ENCODE results near the gene ASCL1.

ASCL1 gene

DNA sequence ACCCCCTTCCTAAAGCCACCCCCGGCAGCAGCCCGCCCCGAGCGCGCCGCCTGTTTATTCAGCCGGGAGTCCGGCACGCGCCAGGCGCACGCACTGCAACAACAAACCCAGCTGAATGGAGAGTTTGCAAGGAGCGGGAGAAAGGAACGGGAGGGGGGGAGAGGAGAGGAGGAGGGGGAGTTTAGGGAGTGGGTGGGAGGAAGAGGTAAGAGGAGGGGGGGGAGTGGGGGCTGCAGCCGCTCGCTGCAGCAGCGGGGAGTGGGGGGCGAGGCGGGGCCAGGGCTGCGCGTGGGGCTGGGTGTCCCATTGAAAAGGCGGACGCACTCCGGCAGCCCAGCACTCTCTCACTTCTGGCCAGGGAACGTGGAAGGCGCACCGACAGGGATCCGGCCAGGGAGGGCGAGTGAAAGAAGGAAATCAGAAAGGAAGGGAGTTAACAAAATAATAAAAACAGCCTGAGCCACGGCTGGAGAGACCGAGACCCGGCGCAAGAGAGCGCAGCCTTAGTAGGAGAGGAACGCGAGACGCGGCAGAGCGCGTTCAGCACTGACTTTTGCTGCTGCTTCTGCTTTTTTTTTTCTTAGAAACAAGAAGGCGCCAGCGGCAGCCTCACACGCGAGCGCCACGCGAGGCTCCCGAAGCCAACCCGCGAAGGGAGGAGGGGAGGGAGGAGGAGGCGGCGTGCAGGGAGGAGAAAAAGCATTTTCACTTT is at the start of gene ASCL1:
Gene ASCL1, plus strand, starts transcription at position 336 of the 712 bp plus-strand sequence. CDS start 571 bp downstream, outside the sequence.
- no peak for DNase-seq

DNA sequence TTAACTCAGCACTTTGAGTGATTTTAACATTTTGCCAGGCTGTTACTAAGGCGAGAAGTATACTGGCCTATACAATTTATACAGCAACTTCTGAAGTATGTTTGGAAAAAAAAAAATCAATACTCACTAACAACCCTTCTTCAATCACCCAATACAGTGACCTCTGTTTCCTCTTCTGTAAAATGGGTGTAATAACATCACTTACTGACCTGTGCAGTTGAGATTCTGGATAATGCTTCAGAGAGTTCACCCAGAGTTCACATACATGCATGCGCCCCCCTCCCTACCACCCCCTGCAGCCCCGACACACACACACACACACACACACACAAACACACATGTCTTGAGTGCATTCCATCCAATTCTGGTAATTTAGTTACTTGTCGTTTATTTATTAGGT is 49.6 kb upstream of the ASCL1 start:
- no peak for DNase-seq

DNA sequence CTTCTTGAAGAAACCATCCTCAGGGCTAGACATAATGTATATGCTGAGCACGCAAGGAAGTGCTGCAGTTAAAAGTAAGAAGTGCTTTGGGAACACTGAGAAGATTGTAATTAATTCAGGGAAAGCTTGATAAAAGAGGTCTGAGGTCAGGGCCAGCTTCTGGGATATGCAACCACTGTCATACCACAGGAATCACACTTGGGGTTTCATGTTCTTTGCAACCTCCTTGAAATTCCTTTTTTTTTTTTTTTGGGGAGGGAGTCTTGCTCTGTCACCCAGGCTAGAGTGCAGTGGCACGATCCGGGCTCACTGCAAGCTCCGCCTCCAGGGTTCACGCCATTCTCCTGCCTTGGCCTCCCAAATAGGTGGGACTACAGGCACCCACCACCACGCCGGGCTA is 47.3 kb upstream of the ASCL1 start:
- no peak for DNase-seq

DNA sequence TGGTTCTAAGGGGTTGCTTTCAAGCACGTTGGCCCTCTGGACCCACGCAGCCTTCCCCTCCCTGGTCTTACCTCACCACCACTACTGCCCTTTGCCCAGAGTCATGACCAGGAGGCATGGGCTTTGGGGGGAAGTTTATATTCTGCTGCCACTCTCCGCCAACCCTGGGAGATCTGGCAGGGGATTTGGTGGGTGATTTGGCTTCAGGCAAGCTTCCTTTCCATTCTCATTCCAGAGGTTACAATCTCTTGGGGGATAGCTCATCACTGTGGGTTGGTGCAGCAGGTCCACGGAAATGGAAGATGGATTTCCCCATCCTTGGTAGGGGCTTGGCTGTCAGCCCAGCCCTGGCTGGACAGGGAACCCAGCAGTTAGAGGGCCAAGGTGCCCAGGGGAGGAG is 46.7 kb upstream of the ASCL1 start:
- DNase-seq = no peak

DNA sequence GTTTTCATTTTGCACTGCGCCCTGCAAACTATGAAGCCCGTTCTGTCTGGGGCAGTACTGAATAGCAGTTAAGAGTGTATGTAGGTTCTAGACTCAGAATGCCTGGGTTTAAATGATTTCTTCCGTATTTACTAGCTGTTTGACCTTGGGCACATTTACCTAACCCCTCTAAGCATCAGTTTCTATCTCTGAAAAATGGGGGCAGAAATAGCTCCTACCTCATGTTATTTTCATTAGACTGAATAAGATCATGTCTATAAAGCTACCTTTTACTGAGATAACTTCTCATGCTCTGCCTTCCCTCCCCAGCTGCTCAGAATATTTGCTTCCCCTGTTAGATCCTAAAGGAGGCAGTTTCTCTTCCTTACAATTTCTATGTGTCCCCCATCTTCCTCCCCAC is 46.2 kb upstream of the ASCL1 start:
- no peak for DNase-seq

DNA sequence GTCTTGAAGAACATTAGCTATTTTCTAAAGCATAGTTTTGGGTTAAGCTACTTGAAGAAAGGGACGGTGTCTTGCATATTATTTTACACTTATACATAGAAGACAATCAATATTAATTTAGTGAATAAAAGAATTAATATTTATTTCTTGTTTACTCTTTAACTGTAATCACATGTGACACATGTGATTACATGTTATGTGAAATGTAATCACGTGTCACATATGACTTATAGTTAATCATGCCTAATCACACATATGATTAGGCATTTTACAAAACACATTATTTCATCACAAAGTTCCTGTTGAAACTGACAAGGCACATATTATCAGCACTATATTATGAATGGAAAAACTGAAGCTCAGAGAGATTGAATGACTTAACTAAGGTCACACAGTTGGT is 45.2 kb upstream of the ASCL1 start:
- DNase-seq = no peak

DNA sequence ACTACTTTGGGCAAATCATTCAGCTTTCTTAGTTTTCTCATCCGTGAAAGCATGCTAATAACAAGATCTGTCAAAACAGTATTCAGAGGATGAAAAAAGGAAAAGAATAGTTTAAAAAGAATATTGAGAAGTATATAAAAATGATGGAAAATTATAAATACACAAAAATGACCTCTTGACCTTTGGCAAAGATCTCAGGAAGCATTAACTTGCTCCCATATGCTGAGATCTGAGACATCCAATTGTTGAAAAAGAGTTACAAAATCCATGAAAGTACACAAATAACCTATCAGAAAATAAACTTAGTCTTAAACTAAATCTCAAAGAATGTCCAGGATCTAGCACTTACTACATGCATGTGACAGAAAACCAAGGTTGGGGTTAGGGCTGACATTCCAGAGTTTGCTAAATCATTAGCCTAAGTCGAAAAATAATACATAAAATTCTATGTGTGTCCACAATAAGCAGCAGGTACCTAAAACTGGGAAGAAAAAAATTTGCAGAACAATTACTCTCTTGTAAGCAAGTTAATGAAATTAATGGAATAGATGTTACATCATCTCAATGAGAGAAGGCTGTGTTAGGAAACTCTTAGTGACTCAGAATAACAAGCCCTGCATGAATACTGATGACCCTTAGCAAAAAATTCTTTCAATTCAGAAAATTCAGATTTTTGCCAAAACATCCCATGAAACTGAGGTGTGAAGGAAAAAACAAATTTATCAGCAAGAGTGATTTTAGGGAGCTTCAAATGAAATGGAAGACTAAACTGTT is 43.8 kb upstream of the ASCL1 start:
- DNase-seq = no peak

DNA sequence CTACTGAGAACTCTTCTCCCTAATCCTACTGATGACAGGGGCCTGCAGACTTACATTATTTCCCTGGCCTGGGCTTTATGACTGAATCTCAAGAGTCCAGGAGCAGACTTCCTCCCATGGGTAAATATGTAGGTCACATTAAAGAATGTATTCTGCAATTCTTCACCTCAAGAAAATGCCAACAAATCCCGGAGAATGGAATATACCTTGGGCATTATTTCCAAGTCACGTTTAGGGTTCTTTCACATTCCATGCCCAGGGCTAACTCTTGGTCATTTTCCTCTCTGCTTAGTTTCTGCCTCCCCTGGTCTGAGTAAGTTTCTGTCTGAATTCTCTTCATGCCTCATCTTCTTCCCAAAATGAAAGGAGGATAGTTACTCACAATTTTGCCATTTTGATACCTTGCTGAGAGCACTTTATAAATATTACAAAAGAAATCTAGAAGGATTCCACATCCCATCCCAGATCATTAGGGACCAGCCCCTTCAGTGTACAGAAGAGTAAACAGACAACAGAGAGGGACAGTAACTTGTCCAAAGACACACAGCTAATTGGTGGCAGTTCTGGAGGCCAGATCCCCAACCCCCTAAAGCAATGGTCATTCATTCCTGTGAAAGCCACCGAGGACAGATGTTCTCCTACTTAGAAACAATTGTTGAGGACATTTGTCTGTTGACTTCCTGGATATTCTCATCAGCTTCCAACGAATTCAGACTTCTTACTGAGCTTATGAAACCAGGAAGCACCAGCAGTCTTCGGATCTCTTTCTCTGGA is 41.0 kb upstream of the ASCL1 start:
- no peak for DNase-seq

DNA sequence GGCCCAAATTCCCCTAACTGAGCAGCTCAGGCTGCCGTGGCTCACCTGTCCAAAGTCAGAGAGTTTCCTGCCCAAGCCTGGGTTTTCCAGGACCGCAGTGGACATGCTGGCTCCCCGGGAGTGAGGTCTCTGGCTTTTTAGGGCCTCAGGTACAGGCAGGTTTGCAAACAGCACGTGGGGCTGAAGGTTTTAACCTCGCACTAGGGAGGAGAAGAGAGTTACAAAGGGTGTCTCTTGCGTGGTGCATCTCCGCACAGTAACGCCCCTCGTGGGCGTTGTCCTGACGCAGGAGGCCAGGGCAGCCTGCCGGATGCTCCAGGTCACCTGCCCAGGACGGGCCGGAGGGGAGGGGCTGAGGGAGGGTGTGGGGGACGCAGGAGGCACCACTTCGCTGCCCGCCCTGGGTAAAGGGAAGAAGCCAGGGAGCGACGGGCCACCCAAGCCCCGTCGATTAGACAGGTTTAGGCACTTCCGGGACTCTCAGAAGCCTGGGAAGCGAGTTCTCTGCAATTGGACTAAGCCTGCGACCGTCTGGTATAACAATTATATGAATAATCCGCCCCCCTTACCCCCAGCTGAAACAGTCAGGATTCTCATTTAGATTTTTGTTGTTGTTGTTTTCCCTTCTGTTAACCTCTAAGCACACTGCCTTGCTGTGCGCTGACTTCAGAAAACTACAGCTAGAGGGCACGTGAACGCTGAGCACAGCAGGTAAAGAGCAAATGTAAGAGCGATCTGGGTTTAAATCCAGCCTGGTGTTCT is 40.3 kb upstream of the ASCL1 start, which contains the start of gene PAH:
Gene PAH, minus strand, starts transcription at position 219 of the 762 bp plus-strand sequence. Its CDS starts 114 bp downstream, at position 105.
- DNase-seq = peak in 1 of 4 experiments; percentile 0

DNA sequence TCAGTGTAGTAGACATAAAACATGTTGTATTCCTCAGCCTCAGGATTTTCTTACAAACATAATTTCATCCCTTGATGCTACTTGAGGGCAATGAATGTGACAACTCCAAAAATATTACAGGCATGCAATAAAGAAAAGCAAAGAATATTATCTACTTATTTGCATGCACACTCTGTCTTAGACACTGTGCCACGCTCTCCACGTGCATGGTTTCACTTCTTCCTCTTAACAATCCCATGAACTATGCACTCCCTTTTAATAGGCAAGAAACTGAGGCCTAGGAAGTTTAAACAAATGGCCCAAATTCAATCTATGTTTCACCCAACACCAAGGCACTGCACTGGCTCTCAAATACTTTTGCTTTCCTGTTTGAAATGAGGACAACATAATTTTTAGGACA is 38.6 kb upstream of the ASCL1 start:
- DNase-seq = no peak

DNA sequence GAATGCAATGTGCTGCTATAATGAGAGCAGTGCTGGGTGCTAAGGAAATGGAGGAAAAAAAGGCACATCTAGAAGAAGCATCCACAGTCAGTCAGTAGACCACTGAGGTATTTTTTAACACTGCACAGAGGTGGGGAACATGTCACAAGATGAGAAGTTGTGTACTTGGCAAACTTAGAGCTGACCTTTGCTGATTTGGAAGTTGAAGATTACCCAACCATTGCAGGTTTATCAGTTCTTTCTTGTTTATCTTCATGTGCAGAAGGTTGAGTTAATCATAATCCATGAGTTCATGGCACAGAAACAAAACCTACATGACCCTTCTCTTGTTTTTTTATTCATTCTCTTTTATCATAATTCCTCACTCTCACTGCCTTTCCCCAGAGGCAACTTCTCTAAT is 37.2 kb upstream of the ASCL1 start:
- no peak for DNase-seq

DNA sequence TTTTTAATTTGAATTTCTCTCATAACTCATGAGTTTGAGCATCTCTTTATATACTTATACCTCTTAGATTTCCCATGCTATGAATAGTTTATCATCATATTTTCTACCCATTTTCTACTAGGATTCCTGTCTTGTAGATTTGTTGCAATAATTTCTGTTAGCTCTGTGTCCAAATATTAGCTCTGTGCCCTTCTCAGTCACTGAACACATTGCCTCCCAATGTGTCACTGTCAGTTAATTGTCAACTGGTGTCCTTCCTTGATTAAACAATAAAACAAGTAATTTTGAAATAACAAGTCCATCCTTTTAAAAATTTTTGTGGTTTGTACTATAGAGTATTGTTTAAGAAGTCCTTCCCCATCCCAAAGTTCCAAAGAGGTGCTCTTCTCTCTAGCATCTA is 36.2 kb upstream of the ASCL1 start:
- DNase-seq = no peak

DNA sequence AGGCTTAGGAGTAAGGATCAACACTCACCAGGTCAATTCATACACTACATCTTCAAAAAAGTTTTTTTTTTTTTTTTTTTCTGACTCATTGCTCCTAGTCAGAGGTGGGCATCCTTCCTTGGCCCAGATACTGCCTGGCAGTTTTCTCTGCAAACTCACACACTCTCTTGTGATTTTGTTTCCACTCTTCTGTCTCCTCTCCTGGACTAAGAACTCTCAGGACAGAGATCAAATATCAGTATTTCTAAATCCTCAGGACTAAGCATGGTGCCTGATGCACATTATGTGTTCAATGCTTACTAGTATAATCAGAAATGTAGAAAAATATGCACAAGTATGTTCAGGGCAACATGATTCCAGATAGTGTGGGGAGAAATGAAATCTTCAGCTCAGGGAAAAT is 30.3 kb upstream of the ASCL1 start:
- no peak for DNase-seq

DNA sequence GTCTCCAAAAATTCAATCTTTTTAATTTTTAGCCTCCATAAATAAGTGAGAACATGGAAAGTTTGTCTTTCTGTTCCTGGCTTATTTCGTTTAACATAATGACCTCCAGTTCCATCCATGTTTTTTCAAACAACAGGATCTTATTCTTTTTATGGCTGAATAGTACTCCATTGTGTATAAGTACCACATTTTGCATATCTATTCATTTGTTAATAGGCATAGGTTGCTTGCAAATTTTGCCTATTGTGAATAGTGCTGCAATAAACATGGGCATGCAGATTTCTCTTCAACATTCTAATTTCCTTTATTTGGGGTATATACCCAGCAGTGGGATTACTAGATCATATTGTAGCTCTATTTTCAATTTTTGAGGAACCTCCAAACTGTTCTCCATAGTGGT is 24.3 kb upstream of the ASCL1 start:
- no peak for DNase-seq

DNA sequence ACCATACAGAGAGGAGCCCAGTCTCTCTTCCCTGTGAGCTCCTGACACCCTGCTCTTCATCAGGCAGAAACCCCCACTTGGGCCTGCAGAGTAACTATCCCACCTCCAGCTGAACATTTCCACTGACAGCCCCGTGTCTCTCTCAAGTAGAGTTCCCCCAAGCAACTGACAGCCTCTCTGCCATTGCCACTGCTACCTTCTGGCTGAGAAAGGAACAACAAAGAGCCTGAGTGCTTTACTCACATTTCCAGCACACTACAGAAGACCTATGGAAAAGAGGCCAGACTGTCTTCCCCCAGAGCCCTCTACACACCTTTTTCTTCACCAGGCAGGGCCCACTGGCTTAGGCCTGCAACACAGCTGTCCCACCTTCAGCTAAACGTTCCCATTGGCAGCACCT is 18.4 kb upstream of the ASCL1 start:
- no peak for DNase-seq

DNA sequence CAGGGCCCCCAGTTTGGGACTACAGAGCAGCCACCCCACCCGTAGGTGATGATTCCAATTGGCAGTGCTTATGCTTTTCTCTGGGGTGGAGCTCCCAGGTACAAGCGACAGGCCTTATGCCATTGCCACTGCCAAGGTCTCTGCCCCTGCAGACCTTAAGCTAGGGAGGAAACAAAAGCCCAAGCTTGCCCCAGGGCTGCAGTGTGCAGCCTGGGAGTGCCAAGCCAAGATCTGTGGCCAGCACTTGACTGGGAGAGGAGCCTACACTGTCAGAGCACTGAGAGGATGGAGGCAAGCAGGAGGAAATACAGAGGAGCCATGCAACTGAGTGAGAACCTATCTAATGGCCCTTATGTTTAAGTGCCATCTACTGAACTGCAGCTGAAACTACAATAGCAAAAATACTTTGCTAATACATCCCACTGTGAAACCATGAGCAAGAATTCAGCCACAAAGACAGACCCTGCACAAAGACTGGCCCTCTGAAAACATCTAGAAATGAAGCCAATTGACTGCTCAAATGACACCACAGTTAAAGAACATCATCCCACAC is 17.7 kb upstream of the ASCL1 start:
- DNase-seq = no peak

DNA sequence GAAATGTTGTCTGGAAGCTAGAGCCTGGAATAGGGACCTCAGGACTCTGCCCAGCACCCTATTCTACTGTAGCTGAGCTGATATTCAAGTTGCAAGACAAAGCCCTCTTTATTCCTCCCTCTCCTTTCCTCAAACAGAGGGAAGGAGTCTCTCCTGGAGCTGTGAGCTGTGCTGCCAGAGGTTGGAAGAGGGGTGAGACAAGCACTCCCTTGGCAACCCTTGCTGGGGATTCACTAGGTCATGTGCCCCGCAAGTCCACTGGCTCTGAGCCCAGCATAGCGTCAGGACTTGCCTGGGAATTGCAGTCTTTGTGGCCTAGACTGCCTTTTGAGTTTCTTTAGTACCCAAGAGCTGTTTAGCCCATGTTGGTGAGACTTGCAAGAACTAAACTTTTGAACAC is 11.4 kb upstream of the ASCL1 start:
- no peak for DNase-seq

DNA sequence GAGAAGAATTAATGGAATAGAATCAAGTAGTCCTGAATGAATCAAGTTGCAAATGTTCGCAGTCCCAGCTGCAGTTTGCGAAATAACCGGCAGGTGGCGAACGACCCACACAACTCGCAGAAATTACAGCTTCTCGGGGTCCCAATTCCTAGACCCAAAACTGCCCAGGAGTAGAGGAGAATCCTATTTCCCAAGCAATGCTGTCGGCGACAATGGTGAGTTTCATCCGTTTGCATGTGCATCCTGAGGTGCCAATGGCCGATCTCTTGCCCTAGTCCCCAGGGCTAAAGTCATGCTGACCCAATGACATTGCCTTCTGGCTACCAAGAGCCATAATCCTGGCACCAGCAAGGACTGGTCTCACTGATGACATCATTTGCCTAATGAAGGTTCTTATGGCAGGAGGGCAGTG is 8.5 kb upstream of the ASCL1 start:
- peak in 3 of 4 experiments; percentile 9 to 34 (median 12) for DNase-seq

DNA sequence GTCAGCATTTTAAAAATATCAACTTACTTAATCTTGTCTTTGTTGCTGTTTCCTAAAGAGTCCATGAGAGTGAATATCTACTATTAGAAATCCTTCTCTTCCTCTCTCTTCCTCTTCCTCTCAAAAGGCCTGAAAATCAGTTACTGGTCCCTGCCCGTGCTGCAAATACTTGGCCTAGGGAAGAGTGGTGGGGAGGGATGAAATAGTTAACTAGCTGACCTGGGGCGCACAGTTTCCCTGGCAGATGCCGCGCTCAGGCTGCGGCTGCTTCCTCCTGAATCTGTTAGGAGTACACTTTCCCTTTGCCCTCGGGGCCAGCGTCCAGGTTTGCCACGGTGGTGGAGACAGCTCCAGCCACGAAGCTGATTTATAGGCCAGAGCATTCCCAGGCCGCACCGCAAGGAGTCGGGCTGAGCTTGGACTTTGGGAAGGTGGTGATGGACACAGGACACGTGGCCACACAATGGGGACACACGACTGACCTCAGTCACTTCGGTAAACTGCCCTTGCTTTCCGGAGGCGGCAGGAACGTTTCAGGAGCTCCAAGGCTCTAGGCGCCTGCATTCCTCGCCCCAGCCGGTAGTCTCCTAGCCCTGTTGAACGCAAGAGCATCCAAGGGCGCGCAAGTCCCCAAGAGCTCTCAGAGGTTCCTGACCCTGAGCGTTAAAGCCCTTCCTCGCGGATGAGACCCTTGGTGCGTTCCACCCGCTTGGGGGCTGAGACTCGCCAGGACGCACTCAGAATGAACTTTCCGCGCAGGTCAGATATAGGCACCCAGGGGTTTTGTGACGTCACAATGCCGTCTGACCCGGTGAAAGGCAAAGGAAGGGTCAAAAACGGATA is 7.1 kb upstream of the ASCL1 start:
- no peak for DNase-seq

DNA sequence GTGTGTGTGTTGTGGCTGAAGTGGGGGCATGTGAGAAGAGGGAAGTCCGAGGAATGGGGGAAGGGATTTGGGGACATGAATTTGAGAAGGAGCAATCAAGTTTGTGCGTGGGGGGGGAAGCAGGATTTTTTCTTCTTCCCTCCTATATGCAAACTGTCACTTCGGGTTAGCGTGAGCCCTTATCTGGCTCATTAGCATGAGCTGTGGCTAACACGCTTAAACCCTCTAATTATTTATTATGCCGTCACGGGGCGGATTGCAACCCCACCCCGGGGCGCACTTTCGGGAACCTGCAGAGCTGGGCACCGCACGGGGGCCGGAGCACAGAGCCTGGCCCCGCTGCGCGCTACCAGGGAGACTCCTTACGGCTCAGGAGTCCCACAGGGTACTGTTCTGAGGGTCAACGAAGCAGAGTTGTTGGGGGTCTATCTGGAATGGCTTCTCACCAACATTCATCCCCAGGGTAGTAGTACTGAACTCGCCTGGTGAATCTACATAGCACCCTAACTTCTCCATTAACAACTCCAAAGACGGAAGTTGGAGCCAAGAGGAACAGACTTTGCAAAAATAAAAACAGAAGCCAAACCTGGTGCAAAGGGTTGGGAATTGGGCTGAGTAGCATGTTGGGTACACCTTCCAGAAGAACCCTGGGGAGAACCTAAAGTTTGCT is 6.4 kb upstream of the ASCL1 start:
- DNase-seq = no peak

DNA sequence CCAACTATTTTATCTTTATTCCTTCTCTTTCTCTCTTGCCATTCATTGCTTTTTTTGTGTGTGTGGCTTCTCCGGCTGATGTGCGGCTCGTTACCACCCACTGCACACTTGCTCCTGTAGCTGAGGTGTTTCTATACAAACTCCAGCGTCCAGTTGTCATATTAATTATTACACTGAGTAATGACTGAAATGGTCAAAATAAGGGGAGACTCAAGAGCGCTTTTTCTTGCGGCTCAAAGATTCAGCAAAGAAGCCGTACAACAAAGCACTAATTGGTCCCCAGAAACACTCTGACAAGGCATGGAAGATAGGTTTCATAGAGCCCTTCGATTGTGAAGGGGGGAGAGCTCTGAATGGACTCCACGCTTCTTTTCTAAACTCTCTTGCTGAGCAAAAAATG is 5.6 kb upstream of the ASCL1 start:
- no peak for DNase-seq

Data from activated naive CD4-positive, alpha-beta T cell (primary cell).